Measurements from ENCODE around the gene MMADHC.
"Not testable (repeated sequence)": the region's sequence is repeated elsewhere in the genome, so short reads cannot be mapped to it uniquely, and the experiment has no call there.

MMADHC gene

DNA sequence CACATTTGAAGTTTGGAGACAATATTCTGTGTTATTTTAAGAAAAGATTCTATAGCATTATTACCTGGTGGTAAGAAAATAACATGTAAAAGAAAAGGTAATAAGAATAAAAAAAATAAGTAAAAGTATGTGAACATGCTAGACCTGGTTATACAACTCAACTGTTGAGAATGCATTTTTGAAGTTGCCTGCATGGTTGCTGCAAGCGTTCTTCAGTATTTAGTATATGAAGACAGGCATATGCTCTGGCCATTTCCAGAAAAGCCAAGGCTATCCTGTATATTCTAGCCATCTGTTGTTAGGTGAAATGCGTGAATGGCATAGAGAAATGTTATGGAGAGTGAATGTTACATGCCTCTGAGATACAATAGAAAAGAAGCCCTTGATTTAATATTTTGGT, 6.8 kb upstream of the MMADHC start:
- no peak for FAIRE-seq

DNA sequence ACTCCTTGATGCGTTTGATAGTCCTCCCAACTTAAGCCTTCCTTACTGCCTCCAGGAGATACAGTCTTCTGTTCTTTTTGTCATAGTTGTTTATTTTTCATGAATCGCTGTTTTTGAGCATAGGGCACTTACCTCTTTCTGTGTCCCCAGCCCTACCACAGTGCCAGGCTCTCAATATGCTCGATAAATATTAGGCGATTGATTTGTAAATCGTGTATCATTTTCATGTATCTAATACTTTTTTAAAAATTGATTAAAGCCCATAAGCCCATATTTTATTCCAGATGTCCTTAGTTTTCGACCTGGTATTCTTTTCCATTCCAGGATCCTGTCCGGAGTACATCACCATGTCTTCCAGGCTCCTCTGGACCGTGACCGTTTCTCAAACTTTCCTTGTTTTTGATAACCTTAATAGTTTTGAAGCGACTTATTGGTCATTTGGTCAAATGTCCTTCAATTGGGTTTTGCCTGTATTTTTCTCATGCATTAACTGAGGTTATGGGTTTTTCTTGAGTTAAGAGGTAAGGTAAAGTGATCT, 444 bp upstream of the MMADHC start:
- FAIRE-seq: no peak

DNA sequence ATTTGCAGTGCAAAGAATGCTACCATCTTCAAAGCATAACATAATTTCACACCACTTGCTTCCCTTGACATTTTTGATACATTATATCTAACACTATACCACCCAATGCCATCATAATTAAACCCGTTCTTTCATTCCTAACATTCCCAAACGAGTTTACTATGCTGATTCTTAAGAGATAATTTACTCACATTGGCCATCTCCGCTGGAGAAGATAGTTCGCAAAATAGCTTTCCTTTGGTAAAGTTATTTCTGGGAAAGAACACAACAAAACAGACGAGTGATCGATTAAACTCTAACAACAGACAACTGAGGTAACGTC, 716 bp downstream of the MMADHC start:
- no peak for FAIRE-seq

DNA sequence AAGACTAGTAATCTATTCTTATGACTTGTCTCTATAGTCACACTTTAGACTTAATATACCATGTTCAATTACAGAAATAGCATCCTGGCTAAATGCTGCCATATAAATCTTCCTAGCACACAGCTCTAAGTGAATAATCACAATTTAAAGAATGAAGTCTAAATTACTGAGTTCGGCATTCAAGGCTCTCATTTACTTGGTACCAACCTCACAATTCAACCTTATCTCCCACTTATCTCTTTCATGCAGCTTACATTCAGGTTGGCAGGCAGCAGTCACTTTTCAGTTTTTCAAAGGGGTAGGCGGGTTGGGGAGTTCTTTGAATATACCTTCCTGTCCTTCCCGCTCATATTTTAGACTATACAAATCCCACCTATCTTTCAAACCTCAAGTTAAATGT, 1.5 kb downstream of the MMADHC start:
- no peak for FAIRE-seq

DNA sequence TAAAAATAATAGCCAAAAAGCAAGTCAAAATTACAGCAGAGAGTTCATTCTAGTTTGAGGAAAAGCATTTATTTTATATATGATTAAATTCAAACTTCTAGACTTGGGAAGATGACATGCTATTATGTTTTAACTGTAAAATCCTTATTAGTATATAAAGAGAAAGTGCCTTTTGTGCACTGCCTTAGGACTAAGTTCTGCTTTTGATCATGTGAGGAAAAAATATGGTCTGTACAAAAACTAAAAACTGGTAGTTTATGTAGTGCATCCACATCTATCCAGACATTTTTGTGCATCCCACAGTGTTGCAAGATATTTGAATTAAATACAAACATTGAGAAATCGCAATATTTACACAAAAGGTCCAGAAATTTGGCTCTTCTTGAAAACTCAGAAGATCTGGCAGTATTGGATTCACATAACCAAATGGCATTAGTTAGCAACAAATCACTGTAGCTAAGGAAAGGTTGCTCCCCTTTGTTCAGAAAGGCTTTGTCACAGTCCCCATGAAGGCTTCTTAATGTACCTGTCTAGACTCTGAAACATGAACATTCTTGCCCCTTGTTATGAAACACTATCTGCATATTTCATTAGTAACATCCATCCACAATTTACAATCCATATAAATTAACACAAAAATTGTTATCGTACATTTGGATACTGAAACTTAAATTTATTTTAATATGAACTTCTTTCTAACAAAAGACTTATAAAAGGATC, 2.2 kb downstream of the MMADHC start:
- no peak for FAIRE-seq

DNA sequence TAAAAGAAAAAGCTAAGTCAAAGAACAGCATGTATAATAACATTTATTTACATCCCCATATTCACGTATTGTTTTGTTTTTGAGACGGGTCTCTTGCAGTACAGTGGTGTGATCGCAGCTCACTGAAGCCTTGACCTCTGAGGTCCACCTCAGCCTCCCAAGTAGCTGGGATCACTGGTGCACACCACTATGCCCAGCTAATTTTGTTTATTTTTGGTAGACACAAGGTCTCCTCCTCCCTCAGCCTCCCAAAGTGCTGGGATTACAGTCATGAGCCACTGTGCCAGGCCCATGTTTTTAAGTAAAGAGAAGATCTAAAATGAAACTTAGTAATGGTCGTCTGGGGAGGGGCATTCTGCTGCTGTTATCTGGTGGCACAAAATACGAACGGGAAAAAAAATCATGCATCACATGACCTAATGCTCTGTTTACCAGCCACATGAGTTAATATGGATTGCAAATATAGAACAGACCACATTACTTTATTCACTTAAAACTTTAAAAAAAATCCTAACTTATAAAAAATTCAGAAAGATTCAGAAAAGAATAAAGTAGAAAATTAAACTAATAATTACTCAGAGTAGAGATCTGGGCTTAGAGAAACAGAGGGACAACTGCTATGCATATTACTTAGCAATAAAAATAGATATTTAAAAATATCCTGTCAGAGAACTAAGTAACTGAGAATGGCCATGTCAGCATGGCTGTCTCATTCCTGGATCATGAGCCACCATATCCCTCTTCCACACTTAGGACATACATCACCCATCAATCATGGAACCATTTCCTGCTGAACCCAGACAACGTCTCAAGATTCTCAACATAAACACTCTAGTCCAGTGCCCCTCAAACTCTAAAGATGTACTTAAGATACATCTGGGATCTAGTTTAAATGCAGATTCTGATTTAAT, 7.3 kb downstream of the MMADHC start:
- no peak for FAIRE-seq

DNA sequence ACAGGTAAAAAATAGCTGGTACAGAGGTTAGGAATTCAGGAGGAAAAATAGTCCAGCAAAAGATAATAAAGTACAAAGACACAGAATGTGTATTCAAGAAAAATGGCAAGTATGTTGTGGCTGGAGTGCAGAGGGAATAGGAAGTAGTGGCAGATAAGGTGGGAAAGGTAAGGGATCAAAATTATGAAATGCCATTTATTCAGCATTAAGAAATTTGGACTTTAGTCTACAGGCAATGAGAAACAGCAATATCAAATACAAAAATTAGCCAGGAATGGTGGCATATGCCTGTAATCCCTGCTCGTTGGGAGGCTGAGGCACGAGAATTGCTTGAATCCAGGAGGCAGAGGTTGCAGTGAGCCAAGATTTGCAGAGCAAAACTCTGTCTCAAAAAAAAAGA, 10.3 kb downstream of the MMADHC start:
- FAIRE-seq: no peak

DNA sequence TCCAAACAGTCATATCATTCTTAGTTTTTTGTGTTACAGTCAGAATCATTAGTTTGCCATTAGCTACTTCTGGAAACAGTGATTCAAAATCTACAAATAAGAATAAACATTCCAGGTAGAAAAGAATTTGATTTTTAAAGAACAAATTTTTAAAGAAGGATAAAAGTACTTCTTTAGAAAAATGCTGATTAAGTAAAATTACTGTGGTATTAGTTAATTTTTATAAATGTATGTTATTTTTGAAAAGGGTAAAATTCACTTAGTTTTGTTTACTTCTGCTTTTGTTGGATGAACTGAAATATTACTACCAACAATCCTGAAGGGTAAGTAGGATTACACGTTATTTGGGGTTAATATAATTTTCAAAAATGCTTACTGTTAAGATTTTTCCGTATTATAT, 11.8 kb downstream of the MMADHC start:
- FAIRE-seq: peak; percentile 45

DNA sequence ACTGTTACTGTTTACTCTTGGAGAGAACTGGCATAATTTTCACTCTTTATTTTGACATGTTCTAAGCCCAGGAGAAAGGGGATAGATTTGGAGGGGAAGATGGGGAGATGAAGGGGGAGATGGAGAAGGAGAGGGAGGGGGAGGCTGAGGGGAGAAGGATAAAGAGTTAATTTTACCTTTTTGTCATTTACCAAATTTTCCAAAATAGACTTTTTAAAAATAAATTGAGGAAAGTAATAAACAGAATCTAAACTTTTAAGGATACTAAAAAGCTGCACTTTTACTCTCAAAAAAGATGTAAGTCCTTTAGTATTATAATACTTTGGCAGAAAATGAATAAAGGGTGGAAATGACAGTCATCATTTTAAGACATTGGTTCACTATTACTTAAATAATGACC, 12.3 kb downstream of the MMADHC start:
- no peak for FAIRE-seq

DNA sequence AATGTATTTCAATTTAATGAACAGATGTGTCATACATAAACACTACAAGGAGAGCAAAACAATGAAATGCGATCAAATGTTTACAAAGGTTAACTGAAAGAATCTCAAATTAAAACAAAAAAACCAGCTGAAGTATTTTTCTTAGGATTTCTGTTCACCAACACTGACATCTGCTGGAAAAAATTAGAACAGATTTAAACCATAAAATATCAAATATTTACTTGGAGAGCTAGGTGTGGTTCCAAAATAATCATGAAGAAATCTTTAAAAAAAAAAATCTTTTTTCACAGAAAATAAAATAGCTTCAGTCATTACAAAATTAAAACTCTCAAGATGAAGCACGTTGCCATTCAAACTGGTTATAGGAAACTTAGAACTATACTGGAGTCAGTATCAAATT, 13.8 kb downstream of the MMADHC start:
- no peak for FAIRE-seq

DNA sequence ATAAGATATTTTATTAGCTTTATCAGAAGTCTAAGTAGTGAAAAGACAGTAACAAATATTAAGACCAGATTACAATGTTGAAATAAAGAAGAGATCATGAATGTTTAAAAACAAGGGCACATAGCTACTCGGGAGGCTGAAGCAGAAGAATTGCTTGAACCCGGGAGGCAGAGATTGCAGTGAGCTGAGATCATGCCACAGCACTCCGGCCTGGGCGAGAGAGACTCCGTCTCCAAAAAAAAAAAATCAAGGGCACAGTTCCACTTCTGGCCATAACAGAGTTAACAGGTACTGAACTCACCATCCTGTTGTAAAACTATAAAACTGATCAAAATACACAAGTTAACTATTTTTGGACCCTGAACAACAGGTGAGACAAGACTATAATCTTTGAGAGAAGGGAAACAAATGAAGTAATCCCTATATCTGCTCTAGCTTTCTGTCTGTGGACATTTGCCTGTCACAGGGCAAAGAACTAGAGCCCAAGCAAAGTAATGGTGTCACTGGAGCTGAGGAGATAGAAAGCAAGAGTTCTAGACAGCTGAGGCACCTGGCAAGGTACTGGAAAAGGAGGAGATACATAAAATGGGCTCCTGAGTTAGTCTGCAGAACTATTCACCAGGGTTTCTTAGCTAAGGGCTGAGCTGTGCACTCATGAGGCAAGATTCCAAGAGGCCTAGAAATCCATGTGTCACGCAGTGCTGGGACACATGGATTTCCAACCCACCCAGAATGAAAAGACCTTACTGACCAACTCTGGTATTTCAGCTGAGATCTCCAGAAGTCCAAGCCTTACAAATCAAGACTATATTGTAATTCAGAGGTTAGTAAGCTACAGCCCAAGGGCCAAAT, 15.2 kb downstream of the MMADHC start:
- no peak for FAIRE-seq

DNA sequence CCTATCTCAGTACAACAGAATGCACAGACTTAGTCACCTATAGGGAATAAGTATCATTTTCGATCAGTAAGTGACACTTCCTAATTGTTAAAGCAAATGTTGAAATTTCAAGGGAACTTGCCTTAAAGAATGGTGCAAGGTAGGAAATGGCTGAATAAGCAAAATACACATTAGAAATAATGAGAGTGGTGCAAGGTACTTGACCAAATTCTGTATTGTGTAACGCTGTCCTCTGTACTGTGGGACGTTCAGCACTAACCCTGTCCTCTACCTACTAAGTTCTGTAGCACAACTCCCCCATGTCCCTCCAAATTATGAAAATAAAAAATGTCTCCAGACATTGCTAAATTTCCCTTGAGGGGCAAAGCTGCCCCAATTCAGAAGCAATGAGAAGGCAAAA, 19.4 kb downstream of the MMADHC start:
- FAIRE-seq: no peak

DNA sequence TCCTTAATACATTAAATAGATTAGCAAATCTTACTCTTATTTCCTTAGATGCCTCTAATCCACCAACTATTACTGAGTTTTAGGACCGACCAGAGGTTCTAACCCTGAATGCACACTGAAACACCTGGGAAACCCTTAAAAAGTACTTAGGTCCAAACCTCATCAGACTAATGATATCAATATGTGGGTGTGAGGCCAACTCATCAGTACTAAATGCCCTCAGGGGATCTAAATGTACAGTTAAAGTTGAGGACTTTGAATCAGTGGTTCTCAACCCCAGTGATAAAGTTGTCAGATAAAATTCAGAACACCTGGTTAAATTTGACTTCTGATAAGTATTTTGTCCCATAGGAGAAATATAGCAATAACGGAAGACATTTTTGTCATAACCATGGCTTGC, 20.9 kb downstream of the MMADHC start:
- FAIRE-seq: no peak

DNA sequence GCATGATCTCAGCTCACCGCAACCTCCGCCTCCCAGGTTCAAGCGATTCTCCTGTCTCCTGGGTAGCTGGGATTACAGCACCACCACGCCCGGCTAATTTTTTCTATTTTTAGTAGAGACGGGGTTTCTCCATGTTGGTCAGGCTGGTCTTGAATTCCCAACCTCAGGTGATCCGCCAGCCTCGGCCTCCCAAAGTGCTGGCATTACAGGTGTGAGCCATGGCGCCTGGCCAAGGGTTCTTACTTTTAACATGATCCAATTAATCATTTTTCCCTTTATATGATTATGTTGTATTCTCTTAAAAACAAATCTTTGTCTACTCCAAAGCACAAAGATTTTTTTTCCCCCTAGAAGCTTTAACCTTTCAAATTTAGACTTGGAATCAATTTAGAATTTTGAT, 21.9 kb downstream of the MMADHC start:
- FAIRE-seq: not testable (repeated sequence)

DNA sequence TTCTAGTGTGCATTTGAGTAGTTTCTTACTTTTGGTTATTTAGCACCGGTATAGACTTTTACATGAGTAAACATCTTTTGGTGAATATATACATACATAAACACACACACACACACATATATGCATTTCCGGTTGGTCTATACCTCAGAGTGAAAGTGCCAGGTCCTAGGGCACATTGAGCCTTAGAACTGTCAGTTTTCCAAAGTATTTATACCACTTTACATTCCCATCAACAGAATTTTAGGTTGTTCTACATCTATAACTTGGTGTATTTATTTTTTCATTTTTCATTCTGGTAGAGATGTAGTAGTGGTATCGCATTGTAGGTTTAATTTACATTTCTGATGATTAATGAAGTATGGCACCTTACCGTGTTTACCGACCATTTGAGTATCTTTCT, 22.6 kb downstream of the MMADHC start:
- FAIRE-seq: no peak

DNA sequence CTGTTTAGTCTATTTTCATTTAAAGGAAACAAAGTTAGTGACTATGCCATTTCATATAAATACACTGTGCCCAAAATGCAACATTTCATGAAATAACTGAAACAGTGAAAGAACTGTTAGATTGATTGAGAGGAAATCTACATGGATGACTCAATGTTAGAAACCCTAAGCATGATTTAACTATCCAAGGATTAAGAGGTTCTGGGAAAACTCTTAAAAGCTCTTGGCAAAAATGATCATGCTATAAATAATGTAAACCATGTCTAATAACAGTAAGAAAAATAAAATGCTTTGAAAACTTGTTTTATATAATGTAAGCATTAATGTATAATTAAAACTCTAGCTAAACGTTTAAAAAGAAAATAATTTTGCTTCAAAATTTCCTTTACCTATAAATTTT, 23.5 kb downstream of the MMADHC start:
- FAIRE-seq: no peak

DNA sequence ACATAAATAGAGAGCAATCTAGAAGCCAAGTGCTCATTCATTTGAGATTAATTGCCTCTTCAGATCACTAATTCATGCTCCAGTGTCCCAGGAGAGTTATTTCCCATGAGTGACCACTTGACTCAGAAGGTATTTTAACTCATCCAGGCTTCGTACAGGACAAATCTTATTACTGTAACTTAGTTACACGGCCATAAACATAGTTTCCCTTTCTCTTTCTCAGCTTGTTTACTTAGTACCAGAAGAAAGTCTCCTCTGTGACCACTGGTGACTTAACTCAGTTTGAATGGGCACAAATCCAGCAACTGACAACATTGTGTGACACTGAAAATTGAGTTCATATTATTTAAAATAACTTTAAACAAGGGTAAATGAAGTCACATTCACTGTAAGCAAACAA, 25.3 kb downstream of the MMADHC start:
- FAIRE-seq: no peak

DNA sequence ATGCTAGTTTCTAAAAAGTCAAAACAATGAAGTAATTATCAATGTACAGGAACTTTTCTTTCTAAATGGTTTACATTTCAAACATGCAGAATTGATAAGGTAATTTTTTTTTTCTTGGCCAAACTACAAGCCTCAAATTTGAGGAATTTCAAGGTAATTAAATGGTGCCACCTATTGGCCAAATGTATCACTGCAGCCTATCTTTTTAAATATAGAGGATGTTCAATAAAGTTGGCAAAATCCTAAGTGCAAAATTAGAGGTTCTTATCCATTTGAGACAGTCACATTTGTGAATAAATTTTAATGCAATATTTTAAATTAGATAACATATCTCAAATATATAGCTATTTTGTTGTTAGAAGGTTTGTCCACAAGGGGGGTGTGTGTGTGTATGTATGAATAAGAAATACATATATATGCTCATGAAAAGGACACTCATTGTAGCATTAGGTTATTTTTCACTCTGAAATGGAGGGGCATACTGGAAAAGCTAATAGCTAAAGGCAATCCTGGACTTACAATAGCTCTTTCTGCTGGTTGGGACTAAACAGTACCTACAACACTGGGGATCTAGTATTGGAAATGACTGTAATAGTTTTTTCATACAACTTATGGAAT, 26.2 kb downstream of the MMADHC start:
- peak; percentile 72 for FAIRE-seq

DNA sequence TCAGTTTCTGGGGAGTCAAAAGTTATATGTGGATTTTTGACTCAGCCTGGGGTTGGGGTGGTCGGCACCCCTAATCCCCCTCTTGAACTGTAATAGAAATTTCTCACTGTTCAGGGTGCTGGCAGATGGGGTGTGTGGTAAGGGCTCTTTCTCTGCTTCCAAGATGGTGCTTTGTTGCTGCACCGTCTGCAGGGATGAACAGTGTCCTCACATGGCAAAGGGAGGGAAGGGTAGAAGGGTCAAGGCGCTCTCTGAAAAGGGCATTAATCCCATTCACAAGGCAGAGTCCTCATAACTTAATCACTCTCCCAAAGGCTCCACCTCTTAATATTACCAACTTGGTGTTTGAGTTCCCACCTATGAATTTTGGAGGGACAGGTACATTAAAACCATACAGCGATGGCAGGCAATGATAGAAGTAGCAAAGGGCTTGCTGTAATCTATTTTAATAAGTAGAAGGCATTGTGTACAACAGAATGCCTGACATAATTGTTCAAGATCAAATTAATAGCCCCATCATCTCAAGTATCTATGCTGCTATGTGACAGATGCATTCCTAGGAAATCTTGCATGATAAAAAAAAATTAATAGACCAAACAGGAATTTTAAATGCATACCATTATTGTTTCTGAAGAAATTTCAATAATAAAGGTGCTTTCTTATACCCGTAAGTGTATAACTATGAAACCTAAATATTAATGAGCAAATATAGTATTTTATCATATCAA, 28.1 kb downstream of the MMADHC start:
- no peak for FAIRE-seq

DNA sequence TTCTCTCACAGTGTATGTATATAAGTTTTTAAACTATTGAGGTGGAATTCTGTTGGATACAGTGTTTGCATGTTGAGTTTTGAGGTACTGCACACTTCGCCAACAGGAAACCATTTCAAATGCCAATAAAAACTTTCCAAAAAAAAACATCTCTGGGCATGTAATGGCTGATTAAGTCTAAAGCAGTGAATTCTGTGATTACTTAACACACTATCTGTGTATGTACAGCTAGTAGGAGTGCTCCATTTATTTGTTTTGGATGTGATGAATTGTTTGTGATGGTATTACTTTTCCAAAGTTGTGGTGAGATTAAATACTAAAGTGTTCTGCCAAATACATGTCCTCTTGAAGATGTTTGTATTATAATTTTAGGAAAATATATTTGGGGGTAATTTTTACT, 31.1 kb downstream of the MMADHC start:
- no peak for FAIRE-seq

DNA sequence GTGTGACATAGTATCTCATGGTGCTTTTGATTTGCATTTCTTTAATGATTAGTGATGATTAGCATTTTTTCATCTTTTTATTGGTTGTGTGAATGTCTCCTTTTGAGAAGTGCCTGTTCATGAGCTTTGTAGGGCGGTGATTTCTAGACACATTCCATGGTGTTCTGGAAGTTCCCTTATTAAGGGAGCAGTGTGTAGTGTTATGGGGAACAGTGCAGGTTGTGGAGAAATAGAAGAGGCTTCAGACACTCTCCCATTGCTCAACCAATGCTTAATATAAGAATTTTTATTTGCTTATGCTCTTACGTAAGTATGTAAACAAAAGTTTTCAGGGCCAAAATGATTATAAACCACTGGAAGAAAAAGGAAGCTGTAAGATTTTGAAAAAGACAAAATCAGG, 34.7 kb downstream of the MMADHC start:
- no peak for FAIRE-seq

DNA sequence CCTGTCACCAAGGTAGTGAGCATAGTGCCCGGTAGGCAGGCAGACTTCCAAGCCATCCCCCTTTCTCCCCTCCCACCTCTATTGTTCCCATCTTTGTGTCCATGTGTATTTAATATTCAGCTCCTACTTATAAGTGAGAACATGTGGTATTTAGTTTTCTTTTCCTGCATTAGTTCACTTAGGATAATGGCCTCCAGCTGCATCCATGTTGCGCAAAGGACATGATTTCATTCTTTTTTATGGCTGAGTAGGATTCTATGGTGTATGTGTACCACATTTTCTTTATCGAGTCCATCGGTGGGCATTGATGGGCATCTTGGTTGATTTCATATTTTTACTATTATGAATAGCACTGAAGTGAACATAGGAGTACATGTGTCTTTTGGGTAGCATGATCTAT, 35.3 kb downstream of the MMADHC start:
- FAIRE-seq: no peak

Data from colon (tissue), 2 donors.